ENCODE data around the gene PANX3. TPM values are rescaled to one million over a fixed set of nuclear protein-coding genes. Genes with fewer than 3 reads are reported as not detected.

Gene PANX3
- total RNA-seq, 2 experiments from 2014 or later = not detected

DNA sequence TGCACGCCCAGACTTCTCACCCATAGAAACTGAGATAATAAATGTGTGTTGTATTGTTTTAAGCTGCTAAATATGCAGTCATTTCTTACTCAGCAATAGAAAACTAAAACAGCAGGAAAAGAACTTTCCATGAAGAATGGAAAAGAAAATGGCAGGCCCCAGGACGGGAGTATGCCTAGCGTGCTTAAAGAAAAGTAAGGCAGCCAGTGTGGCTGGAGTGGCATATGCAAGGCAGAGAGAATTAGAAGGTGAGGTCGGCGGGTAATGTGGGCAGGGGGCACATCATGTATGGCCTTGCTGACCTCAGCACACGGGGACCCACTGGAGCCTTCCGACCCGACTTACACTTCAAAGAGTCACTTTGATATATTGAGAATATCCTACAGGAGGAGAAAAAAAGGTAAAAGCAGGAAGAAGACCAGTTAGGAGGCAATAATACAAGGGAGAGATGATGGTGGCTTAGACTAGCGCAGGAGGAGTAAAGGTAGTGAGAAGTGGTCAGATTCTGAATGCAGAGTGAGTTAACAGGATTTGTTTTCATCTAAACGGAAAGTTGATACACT is 31.9 kb downstream of the PANX3 start:
- DNase-seq (no peak), ATAC-seq (ENCODE audit: poor library complexity) (no peak)
- Mint-ChIP-seq H3K4me3 (no peak overlapping the region), H3K4me1 (ENCODE audit: low read depth) (no peaks in the 10 kb centered on the region), H3K27me3 (no peaks in the 10 kb centered on the region), H3K36me3 (ENCODE audit: low read depth) (peaks cover 8% of the 10 kb centered on the region), H3K27ac (no peak overlapping the region), H3K9me3 (no peaks in the 10 kb centered on the region)
- H3K4me3 ChIP-seq (ENCODE audit: low read length) = no peak overlapping the region
- H3K36me3 ChIP-seq (ENCODE audit: insufficient read depth, low read length) = peaks cover 9% of the 10 kb centered on the region
- CTCF ChIA-PET = interaction anchor here (1.3 to 2.2 kb wide), 4 partner anchors 20 to 194 kb away, joined by 3 to 13 read pairs (median 3); partner anchors contain the start of gene TBRG1
- TF ChIP-seq, protein P1, sequence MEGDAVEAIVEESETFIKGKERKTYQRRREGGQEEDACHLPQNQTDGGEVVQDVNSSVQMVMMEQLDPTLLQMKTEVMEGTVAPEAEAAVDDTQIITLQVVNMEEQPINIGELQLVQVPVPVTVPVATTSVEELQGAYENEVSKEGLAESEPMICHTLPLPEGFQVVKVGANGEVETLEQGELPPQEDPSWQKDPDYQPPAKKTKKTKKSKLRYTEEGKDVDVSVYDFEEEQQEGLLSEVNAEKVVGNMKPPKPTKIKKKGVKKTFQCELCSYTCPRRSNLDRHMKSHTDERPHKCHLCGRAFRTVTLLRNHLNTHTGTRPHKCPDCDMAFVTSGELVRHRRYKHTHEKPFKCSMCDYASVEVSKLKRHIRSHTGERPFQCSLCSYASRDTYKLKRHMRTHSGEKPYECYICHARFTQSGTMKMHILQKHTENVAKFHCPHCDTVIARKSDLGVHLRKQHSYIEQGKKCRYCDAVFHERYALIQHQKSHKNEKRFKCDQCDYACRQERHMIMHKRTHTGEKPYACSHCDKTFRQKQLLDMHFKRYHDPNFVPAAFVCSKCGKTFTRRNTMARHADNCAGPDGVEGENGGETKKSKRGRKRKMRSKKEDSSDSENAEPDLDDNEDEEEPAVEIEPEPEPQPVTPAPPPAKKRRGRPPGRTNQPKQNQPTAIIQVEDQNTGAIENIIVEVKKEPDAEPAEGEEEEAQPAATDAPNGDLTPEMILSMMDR (IDR thresholded peaks at IDR 0.05) = no peak
- POLR2A ChIA-PET = no interaction called here
- intact Hi-C loops (cut with DNase I, micrococcal nuclease) = no loop called here
- H3K9me3 ChIP-seq (ENCODE audit: control insufficient read depth in 1 of 2, insufficient read depth in 1 of 2, low read length in 2 of 2) = no peaks in the 10 kb centered on the region
- H3K4me1 ChIP-seq (ENCODE audit: insufficient read depth, low read length) = peaks cover 3% of the 10 kb centered on the region
- H3K27ac ChIP-seq (ENCODE audit: low read depth in 1 of 2, low read length in 2 of 2) = no peak overlapping the region
- no peaks in the 10 kb centered on the region for H3K27me3 ChIP-seq (ENCODE audit: control insufficient read depth in 1 of 2, insufficient read depth in 2 of 2, low read length in 2 of 2)

GRCh38 chr11:124643605-124644425 is 32.6 kb downstream of the PANX3 start:
- Mint-ChIP-seq H3K9me3 (no peaks in the 10 kb centered on the region), H3K27me3 (no peaks in the 10 kb centered on the region), H3K27ac (no peak overlapping the region), H3K4me1 (ENCODE audit: low read depth) (no peaks in the 10 kb centered on the region), H3K4me3 (no peak overlapping the region), H3K36me3 (ENCODE audit: low read depth) (peaks cover 1% of the 10 kb centered on the region)
- H3K9me3 ChIP-seq (ENCODE audit: control insufficient read depth in 1 of 2, insufficient read depth in 1 of 2, low read length in 2 of 2) = no peaks in the 10 kb centered on the region
- peaks cover 9% of the 10 kb centered on the region for H3K36me3 ChIP-seq (ENCODE audit: insufficient read depth, low read length)
- H3K27me3 ChIP-seq (ENCODE audit: control insufficient read depth in 1 of 2, insufficient read depth in 2 of 2, low read length in 2 of 2) = no peaks in the 10 kb centered on the region
- H3K27ac ChIP-seq (ENCODE audit: low read depth in 1 of 2, low read length in 2 of 2) = no peak overlapping the region
- intact Hi-C loops (cut with DNase I, micrococcal nuclease) = loop anchor here (1.0 kb wide), 3 partner anchors 119 to 193 kb away; no protein-coding TSS in a partner anchor
- POLR2A ChIA-PET = no interaction called here
- DNase-seq (no peak), ATAC-seq (ENCODE audit: poor library complexity) (no peak)
- H3K4me1 ChIP-seq (ENCODE audit: insufficient read depth, low read length) = peaks cover 3% of the 10 kb centered on the region
- H3K4me3 ChIP-seq (ENCODE audit: low read length) = no peak overlapping the region
- CTCF ChIA-PET = interaction anchor here (0.9 to 2.2 kb wide), 5 partner anchors 18 to 193 kb away, joined by 3 to 13 read pairs (median 6); partner anchors contain the start of gene TBRG1
- TF ChIP-seq, protein P1 (IDR thresholded peaks at IDR 0.05) = no peak

DNA sequence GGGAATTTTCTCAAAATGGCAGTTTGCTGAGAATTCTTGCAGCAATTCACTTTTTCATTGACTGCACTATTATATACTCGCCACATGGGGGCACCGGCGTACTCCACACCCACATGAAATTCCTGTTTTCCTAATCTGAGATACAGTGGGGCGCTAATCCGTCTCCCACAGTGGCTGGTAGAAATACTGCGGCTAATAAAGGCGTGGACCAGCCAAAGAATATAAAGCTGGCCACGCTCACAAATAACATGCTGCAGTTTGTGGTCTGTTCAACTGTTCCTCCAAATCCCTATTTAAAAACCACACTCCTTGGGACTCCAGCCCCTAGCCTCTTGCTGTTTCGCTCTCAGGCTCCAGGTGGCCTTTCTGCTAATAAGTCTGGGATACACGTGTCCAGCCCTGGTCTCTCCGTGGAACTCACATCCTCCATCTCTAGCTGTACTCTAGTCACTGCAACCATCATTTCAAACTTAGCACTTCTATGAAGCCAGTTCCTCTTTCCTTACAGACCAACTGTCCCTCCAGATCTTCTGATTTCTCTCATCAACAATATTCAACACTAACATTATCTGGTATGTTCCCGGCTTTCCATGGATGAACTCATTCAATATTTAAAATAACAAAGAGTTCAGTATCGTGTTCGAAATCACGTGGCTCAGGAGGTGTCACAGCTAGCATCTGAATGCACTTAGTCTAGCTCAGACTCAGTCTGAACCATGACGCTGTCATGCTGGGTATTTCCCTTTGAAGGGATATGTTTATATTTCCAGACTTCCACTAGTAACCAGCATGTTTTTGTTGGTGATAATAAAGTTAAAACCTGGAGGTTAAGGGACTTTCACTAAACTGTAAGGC is 33.4 kb downstream of the PANX3 start:
- ATAC-seq (ENCODE audit: poor library complexity) (peak; percentile 77), DNase-seq (peak in 8 of 14 experiments; percentile 2 to 71 (median 28))
- H3K9me3 ChIP-seq (ENCODE audit: control insufficient read depth in 1 of 2, insufficient read depth in 1 of 2, low read length in 2 of 2) = no peaks in the 10 kb centered on the region
- intact Hi-C loops (cut with DNase I, micrococcal nuclease) = loop anchor here (1.0 kb wide), 3 partner anchors 119 to 193 kb away; no protein-coding TSS in a partner anchor
- H3K36me3 ChIP-seq (ENCODE audit: insufficient read depth, low read length) = peaks cover 4% of the 10 kb centered on the region
- TF ChIP-seq, protein P1 (IDR thresholded peaks at IDR 0.05) = peak; percentile 95
- H3K27ac ChIP-seq (ENCODE audit: low read depth in 1 of 2, low read length in 2 of 2) = no peak overlapping the region
- CTCF ChIA-PET = interaction anchor here (0.9 to 2.2 kb wide), 5 partner anchors 17 to 102 kb away, joined by 3 to 13 read pairs (median 6); partner anchors contain the start of gene TBRG1
- no peaks in the 10 kb centered on the region for H3K9me3 Mint-ChIP-seq
- H3K27me3 ChIP-seq (ENCODE audit: control insufficient read depth in 1 of 2, insufficient read depth in 2 of 2, low read length in 2 of 2) = no peaks in the 10 kb centered on the region
- no peaks in the 10 kb centered on the region for H3K27me3 Mint-ChIP-seq
- H3K27ac Mint-ChIP-seq = no peak overlapping the region
- no peak overlapping the region for H3K4me3 Mint-ChIP-seq
- peaks cover 2% of the 10 kb centered on the region for H3K36me3 Mint-ChIP-seq (ENCODE audit: low read depth)
- H3K4me1 Mint-ChIP-seq (ENCODE audit: low read depth) = no peaks in the 10 kb centered on the region
- H3K4me3 ChIP-seq (ENCODE audit: low read length) = no peak overlapping the region
- POLR2A ChIA-PET = no interaction called here
- peaks cover 3% of the 10 kb centered on the region for H3K4me1 ChIP-seq (ENCODE audit: insufficient read depth, low read length)

Data from CD4-positive, alpha-beta T cell (primary cell).